ENCODE measurements around the gene NR5A2.

NR5A2 gene

GRCh38 chr1:199995096-199995685, 32.3 kb upstream of the NR5A2 start:
- no peak overlapping the region for H3K4me3 ChIP-seq (ENCODE audit: low read depth, low read length)
- DNase-seq = no peak
- no peak overlapping the region for H3K27ac ChIP-seq
- no peak for TF ChIP-seq CTCF (IDR thresholded peaks at IDR 0.05; ENCODE audit: low read depth, low read length, missing control alignments)
- no peaks in the 10 kb centered on the region for H3K27me3 ChIP-seq (replicated peaks)
- in situ Hi-C loops (cut with HindIII; ENCODE audit: low pct_ligation_motif_present, low sequenced_read_pairs) = no loop called here
- H3K36me3 ChIP-seq (replicated peaks) = no peaks in the 10 kb centered on the region

- H3K4me3 ChIP-seq (ENCODE audit: low read depth, low read length) = no peak overlapping the region
- H3K27ac ChIP-seq = no peak overlapping the region
- TF ChIP-seq CTCF (IDR thresholded peaks at IDR 0.05; ENCODE audit: low read depth, low read length, missing control alignments) = no peak
- in situ Hi-C loops (cut with HindIII; ENCODE audit: low pct_ligation_motif_present, low sequenced_read_pairs) = no loop called here
- H3K27me3 ChIP-seq (replicated peaks) = no peaks in the 10 kb centered on the region
- H3K36me3 ChIP-seq (replicated peaks) = no peaks in the 10 kb centered on the region
- DNase-seq = no peak
Measured at GRCh38 chr1:200005165-200005564, 22.3 kb upstream of the NR5A2 start.

GRCh38 chr1:200006711-200007110, 20.8 kb upstream of the NR5A2 start:
- Histone ChIP-seq H3K36me3 (replicated peaks) (no peaks in the 10 kb centered on the region), H3K4me3 (ENCODE audit: low read depth, low read length) (no peak overlapping the region), H3K27ac (no peak overlapping the region), H3K27me3 (replicated peaks) (no peaks in the 10 kb centered on the region)
- TF ChIP-seq CTCF (IDR thresholded peaks at IDR 0.05; ENCODE audit: low read depth, low read length, missing control alignments) = no peak
- in situ Hi-C loops (cut with HindIII; ENCODE audit: low pct_ligation_motif_present, low sequenced_read_pairs) = no loop called here
- no peak for DNase-seq

- no peak overlapping the region for H3K4me3 ChIP-seq (ENCODE audit: low read depth, low read length)
- in situ Hi-C loops (cut with HindIII; ENCODE audit: low pct_ligation_motif_present, low sequenced_read_pairs) = no loop called here
- no peak for DNase-seq
Measured at GRCh38 chr1:200015811-200016210, 11.7 kb upstream of the NR5A2 start.

GRCh38 chr1:200021577-200022238, 5.8 kb upstream of the NR5A2 start:
- no peak for DNase-seq
- Histone ChIP-seq H3K27ac (no peak overlapping the region), H3K36me3 (replicated peaks) (no peaks in the 10 kb centered on the region), H3K27me3 (replicated peaks) (no peaks in the 10 kb centered on the region), H3K4me3 (ENCODE audit: low read depth, low read length) (no peak overlapping the region)
- TF ChIP-seq CTCF (IDR thresholded peaks at IDR 0.05; ENCODE audit: low read depth, low read length, missing control alignments) = no peak
- in situ Hi-C loops (cut with HindIII; ENCODE audit: low pct_ligation_motif_present, low sequenced_read_pairs) = no loop called here

More at GRCh38 chr1:200015811-200016210, 11.7 kb upstream of the NR5A2 start:
- Histone ChIP-seq H3K27ac (no peak overlapping the region), H3K27me3 (replicated peaks) (no peaks in the 10 kb centered on the region), H3K36me3 (replicated peaks) (no peaks in the 10 kb centered on the region)
- no peak for TF ChIP-seq CTCF (IDR thresholded peaks at IDR 0.05; ENCODE audit: low read depth, low read length, missing control alignments)
